ENCODE data around the gene GALNT1. TPM values are rescaled to one million over a fixed set of nuclear protein-coding genes. Genes with fewer than 3 reads are reported as not detected.
A peak's percentile ranks its signal among the peaks of the same experiment; 100 is the strongest.

The GALNT1 gene
- total and polyA plus RNA-seq, 9 donors, result 20.0 to 60.2 (median 40.4) TPM

DNA sequence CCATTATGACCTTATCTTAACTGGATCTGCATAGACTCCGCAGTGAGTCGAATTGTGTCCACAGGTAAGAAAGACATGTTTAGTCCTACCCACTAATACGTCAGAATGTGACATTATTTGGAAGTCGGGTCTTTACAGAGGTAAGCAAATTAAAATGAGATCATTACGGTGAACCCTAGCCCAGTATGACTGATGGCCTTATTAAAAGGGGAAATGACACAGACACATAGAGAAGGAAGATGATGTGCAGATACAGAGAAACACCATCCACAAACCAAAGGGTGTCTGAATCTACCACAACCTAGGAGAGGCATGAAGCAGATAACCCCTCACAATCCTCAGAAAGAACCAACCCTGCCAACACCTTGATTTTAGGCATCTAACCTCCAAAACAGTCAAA is 135.6 kb downstream of the GALNT1 start:
- Histone ChIP-seq H3K27me3 (no peaks in the 10 kb centered on the region), H3K4me1 (ENCODE audit: insufficient read depth) (no peaks in the 10 kb centered on the region), H3K27ac (no peak overlapping the region), H3K4me3 (no peak overlapping the region), H3K36me3 (no peaks in the 10 kb centered on the region), H3K9me3 (no peaks in the 10 kb centered on the region)
- no peak for DNase-seq
- intact Hi-C loops (cut with DNase I), result no loop called here
- TF ChIP-seq, protein P1, sequence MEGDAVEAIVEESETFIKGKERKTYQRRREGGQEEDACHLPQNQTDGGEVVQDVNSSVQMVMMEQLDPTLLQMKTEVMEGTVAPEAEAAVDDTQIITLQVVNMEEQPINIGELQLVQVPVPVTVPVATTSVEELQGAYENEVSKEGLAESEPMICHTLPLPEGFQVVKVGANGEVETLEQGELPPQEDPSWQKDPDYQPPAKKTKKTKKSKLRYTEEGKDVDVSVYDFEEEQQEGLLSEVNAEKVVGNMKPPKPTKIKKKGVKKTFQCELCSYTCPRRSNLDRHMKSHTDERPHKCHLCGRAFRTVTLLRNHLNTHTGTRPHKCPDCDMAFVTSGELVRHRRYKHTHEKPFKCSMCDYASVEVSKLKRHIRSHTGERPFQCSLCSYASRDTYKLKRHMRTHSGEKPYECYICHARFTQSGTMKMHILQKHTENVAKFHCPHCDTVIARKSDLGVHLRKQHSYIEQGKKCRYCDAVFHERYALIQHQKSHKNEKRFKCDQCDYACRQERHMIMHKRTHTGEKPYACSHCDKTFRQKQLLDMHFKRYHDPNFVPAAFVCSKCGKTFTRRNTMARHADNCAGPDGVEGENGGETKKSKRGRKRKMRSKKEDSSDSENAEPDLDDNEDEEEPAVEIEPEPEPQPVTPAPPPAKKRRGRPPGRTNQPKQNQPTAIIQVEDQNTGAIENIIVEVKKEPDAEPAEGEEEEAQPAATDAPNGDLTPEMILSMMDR (IDR thresholded peaks at IDR 0.05), result no peak
- TF ChIP-seq EP300 (IDR thresholded peaks at IDR 0.05) (no peak), POLR2A (IDR thresholded peaks at IDR 0.05) (no peak)
- WGBS, 3 donors, result 94 to 98% (median 97%) methylated on average over 5 of the region's 5 CpGs

DNA sequence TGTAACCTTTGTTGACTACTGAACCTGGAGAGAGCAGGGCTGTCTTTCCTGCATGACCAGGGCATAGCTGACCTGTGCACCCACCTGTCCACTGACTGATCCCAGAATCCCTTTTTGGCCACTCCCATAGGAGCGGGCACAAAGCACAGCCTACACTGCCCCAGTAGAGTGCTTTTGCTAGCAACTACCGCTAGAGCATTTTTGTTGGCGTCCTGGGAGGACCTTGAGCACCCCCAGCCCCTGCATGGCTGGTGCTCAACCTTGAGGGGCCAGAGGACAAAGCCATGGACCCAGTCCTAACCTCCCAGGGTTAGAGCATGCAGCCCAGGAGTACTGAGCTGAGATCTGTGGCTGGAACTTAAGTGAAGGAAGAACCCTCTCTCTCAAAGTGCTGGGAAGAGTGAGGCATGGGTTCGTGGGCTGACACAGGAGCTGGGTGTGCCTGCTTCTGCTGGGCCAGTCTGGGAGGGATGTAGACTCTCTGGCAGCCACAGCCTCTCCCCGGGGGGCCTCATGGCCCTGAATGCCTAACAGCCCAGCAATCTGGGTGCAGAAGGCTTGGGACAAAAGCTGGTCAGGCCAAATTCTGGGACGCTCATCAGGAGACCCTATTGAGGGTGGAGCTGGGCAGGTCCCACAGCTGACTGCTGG is 140.0 kb downstream of the GALNT1 start:
- TF ChIP-seq, protein P1 (IDR thresholded peaks at IDR 0.05), result no peak
- TF ChIP-seq EP300 (IDR thresholded peaks at IDR 0.05), result no peak
- no peak for TF ChIP-seq POLR2A (IDR thresholded peaks at IDR 0.05)
- WGBS, 3 donors, result 89 to 94% (median 92%) methylated on average over 6 of the region's 6 CpGs
- Histone ChIP-seq H3K4me1 (ENCODE audit: insufficient read depth) (no peaks in the 10 kb centered on the region), H3K27ac (no peak overlapping the region), H3K27me3 (no peaks in the 10 kb centered on the region), H3K4me3 (no peak overlapping the region), H3K9me3 (no peaks in the 10 kb centered on the region), H3K36me3 (no peaks in the 10 kb centered on the region)
- DNase-seq, result no peak
- intact Hi-C loops (cut with DNase I), result no loop called here

DNA sequence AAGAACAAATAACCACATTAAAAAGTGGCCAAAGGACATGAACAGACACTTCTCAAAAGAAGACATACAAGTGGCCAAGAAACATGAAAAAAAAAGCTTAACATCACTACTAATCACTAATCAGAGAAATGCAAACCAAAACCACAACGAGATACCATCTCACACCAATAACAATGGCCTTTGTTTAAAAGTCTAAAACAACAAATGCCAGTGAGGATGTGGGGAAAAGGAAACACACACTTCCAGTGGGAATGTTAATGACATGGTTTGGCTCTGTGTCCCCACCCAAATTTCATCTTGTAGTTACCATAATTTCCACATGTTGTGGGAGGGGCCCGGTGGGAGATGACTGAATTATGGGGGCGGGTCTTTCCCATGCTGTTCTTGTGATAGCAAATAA is 147.1 kb downstream of the GALNT1 start:
- no peaks in the 10 kb centered on the region for H3K27me3 ChIP-seq
- TF ChIP-seq EP300 (IDR thresholded peaks at IDR 0.05), result no peak
- TF ChIP-seq, protein P1 (IDR thresholded peaks at IDR 0.05), result no peak
- TF ChIP-seq POLR2A (IDR thresholded peaks at IDR 0.05), result no peak
- H3K4me1 ChIP-seq (ENCODE audit: insufficient read depth), result peaks cover 2% of the 10 kb centered on the region
- H3K4me3 ChIP-seq, result no peak overlapping the region
- H3K27ac ChIP-seq, result no peak overlapping the region
- intact Hi-C loops (cut with DNase I), result no loop called here
- no peaks in the 10 kb centered on the region for H3K36me3 ChIP-seq
- no peak for DNase-seq
- H3K9me3 ChIP-seq, result no peaks in the 10 kb centered on the region
- WGBS, 3 donors, result 88 to 90% (median 89%) methylated on average over 3 of the region's 3 CpGs

DNA sequence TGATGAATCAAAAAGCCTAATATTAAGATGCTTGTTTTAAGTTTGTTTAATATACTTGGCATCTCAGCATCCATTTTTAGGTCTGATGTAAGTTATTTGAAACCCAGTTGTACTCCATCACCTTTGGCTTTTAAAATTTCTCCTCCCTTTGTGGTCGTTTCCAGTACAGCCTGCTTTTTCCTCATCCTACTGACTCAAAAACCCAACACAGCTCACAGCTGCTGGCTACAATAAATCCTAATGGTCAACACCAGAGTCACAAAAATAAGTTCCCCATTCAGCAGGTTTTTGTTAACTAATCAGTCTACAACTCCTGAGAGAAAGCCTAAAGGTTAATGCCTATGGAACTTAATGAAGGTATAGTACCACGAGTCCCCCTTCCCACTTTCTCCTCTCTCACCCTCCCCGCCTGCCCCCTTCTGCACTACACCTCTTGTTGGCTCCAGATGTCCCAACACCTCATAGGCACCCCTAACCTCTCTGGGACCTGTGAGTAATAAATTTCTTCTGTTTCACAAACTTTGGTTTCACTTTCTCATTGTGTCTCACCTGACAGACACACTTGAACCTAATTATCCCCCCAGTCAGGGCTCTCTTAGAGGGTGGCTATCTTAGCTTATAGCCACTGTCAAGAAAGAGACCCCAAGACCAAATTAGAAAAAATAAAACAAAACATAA is 148.6 kb downstream of the GALNT1 start:
- Histone ChIP-seq H3K9me3 (no peaks in the 10 kb centered on the region), H3K27me3 (no peaks in the 10 kb centered on the region), H3K4me1 (ENCODE audit: insufficient read depth) (peaks cover 2% of the 10 kb centered on the region), H3K4me3 (no peak overlapping the region), H3K27ac (peak overlapping the region in 1 of 2 donors; percentile 54), H3K36me3 (no peaks in the 10 kb centered on the region)
- intact Hi-C loops (cut with DNase I), result no loop called here
- TF ChIP-seq, protein P1 (IDR thresholded peaks at IDR 0.05), result no peak
- TF ChIP-seq POLR2A (IDR thresholded peaks at IDR 0.05) (no peak), EP300 (IDR thresholded peaks at IDR 0.05) (no peak)
- DNase-seq, result no peak
- 28 to 36% (median 29%) methylated on average over 3 of the region's 3 CpGs for WGBS, 3 donors
